DMS 273 (cell line): ENCODE measurements around the gene TMC3.
A peak's percentile ranks its signal among the peaks of the same experiment; 100 is the strongest.
"Not testable (repeated sequence)": the region's sequence is repeated elsewhere in the genome, so short reads cannot be mapped to it uniquely, and the experiment has no call there.

ENCODE experiments used
- DNase-seq: peaks from one replicate; lab custom pipeline; 2025; ENCODE audit not compliant: unreplicated experiment; lab: John Stamatoyannopoulos, UW

TMC3 gene

GRCh38 chr15:81347910-81348309, 26.1 kb downstream of the TMC3 start:
- no peak for DNase-seq

GRCh38 chr15:81346611-81347010, 27.4 kb downstream of the TMC3 start:
- DNase-seq: no peak

GRCh38 chr15:81343371-81343770, 30.6 kb downstream of the TMC3 start:
- DNase-seq: no peak

GRCh38 chr15:81341351-81341750, 32.7 kb downstream of the TMC3 start:
- no peak for DNase-seq

GRCh38 chr15:81339851-81340250, 34.2 kb downstream of the TMC3 start:
- no peak for DNase-seq

- no peak for DNase-seq
Observed at GRCh38 chr15:81339321-81339720, 34.7 kb downstream of the TMC3 start.

GRCh38 chr15:81338170-81339007, 35.6 kb downstream of the TMC3 start:
- DNase-seq: no peak

GRCh38 chr15:81337713-81338157, 36.3 kb downstream of the TMC3 start:
- DNase-seq: no peak

GRCh38 chr15:81337241-81337640, 36.8 kb downstream of the TMC3 start:
- no peak for DNase-seq

GRCh38 chr15:81336568-81336967, 37.4 kb downstream of the TMC3 start:
- peak; percentile 3 for DNase-seq

- no peak for DNase-seq
Observed at GRCh38 chr15:81335631-81336030, 38.4 kb downstream of the TMC3 start.

GRCh38 chr15:81334768-81335435, 39.1 kb downstream of the TMC3 start:
- no peak for DNase-seq

GRCh38 chr15:81333363-81333762, 40.6 kb downstream of the TMC3 start:
- DNase-seq: no peak

GRCh38 chr15:81332326-81332725, 41.7 kb downstream of the TMC3 start:
- no peak for DNase-seq

- no peak for DNase-seq
Observed at GRCh38 chr15:81331600-81331999, 42.4 kb downstream of the TMC3 start.

GRCh38 chr15:81331141-81331540, 42.9 kb downstream of the TMC3 start:
- not testable (repeated sequence) for DNase-seq

GRCh38 chr15:81330366-81331090, 43.5 kb downstream of the TMC3 start:
- DNase-seq: no peak

- no peak for DNase-seq
Observed at GRCh38 chr15:81329446-81329845, 44.6 kb downstream of the TMC3 start.

- DNase-seq: no peak
Observed at GRCh38 chr15:81327516-81327915, 46.5 kb downstream of the TMC3 start.

- DNase-seq: no peak
Observed at GRCh38 chr15:81326466-81327212, 47.4 kb downstream of the TMC3 start.
